K562 (cell line): ENCODE data around the gene FAM193A. TPM values are rescaled to one million over a fixed set of nuclear protein-coding genes. Genes with fewer than 3 reads are reported as not detected.

Experiments used
- ATAC-seq: fragments of 200-7000 bp; cut with Tn5 transposase; 3 replicates; pipeline ENCODE4 v1.9.1; 2020; ENCODE audit warnings: moderate library complexity
- BruUV-seq: library from RNA; stranded (reverse); fragments of 400-500 nt; replicated peaks from 2 replicates; lab custom pipeline; 2021; lab: Mats Ljungman, UMichigan
- CTCF ChIA-PET: fragments of 300-600 bp; formaldehyde crosslinking; extraction: SDS; loops from one replicate; lab custom pipeline; 2021; ENCODE audit warnings: low intra/inter-chr PET ratio; lab: Yijun Ruan, JAX
- POLR2A ChIA-PET: fragments of 300-600, 350-650 bp; sonication (Branson Sonifier 250); formaldehyde crosslinking; extraction: SDS; loops from one replicate; lab custom pipeline; 2021; ENCODE audit warnings: antibody characterized with exemption, inconsistent platforms; lab: Yijun Ruan, JAX
- DNase-seq, 4 experiments: peaks; one replicate each; pipeline versions ENCODE4 v3.0.0 to v3.0.0-alpha.2; 2011 to 2018; ENCODE audit warnings: low spot score in 3 of 4, mixed read lengths in 3 of 4; ENCODE audit errors: extremely low read depth in 1 of 4
- FAIRE-seq: peaks from 2 replicates; lab custom pipeline; 2011; peaks lifted over from hg19 to GRCh38; lab: Jason Lieb, UNC
- H2AFZ ChIP-seq: 2 replicates; pipeline ENCODE4 v1.6.0; 2011; ENCODE audit warnings: low read depth, low read length, control low read depth, inconsistent platforms
- H3K27ac ChIP-seq: fragments of 200-600 bp; 3 replicates; pipeline ENCODE4 v1.8.0; 2011; ENCODE audit warnings: low read depth, mild to moderate bottlenecking, control low read depth, inconsistent platforms, low read length, moderate library complexity, mixed read lengths; ENCODE audit errors: extremely low read depth
- H3K27me3 ChIP-seq, 2 experiments: fragments of 300-600 bp in 1 of 2; 2 replicates in 1 of 2; 3 replicates in 1 of 2; pipeline versions ENCODE4 v1.6.0 to v1.8.0; 2011; ENCODE audit warnings: inconsistent platforms in 2 of 2, low read length in 2 of 2, mild to moderate bottlenecking in 1 of 2, mixed read lengths in 1 of 2, moderate library complexity in 1 of 2; ENCODE audit not compliant: control insufficient read depth in 2 of 2, insufficient read depth in 2 of 2
- H3K36me3 ChIP-seq: fragments of 300-600 bp; 3 replicates; pipeline ENCODE4 v1.8.0; 2011; ENCODE audit warnings: mild to moderate bottlenecking, low read length, inconsistent platforms; ENCODE audit not compliant: control insufficient read depth, insufficient read depth
- H3K4me1 ChIP-seq, 2 experiments: fragments of 200-600 bp in 1 of 2; replicated peaks in 1 of 2; 2 replicates in 1 of 2; 3 replicates in 1 of 2; pipeline versions ENCODE4 v1.5.1 to v1.8.0; 2011; ENCODE audit warnings: inconsistent platforms in 2 of 2, low read length in 2 of 2, mild to moderate bottlenecking in 1 of 2, mixed read lengths in 1 of 2, moderate library complexity in 1 of 2; ENCODE audit not compliant: control insufficient read depth in 2 of 2, insufficient read depth in 2 of 2
- H3K4me2 ChIP-seq: 2 replicates; pipeline ENCODE4 v1.6.1; 2011; ENCODE audit warnings: low read length, control low read depth, inconsistent platforms, mixed read lengths; ENCODE audit not compliant: insufficient read depth
- H3K4me3 ChIP-seq: fragments of 200-600 bp; sonication (generic), shearing (Covaris generic); 2 replicates; pipeline ENCODE4 v1.5.1; 2016; ENCODE audit warnings: control low read depth, inconsistent platforms
- H3K79me2 ChIP-seq: fragments of 200-600 bp; 3 replicates; pipeline ENCODE4 v1.8.0; 2011; ENCODE audit warnings: low read length, inconsistent platforms; ENCODE audit not compliant: control insufficient read depth, insufficient read depth
- H3K9ac ChIP-seq, 2 experiments: 2 replicates each; pipeline versions ENCODE4 v1.6.0 to v1.6.1; 2011; ENCODE audit warnings: low read depth in 2 of 2, low read length in 2 of 2, control low read depth in 1 of 2, inconsistent platforms in 1 of 2, mild to moderate bottlenecking in 1 of 2, mixed read lengths in 1 of 2; ENCODE audit not compliant: insufficient read depth in 1 of 2
- H3K9me1 ChIP-seq: one replicate; pipeline ENCODE4 v1.6.0; 2011; ENCODE audit warnings: inconsistent platforms, mild to moderate bottlenecking, low read length, moderate library complexity; ENCODE audit not compliant: control insufficient read depth, insufficient read depth
- H3K9me3 ChIP-seq: replicated peaks from 2 replicates; pipeline ENCODE4 v1.5.1; 2011; ENCODE audit warnings: low read depth, low read length, inconsistent platforms; ENCODE audit not compliant: control insufficient read depth, insufficient read depth
- H4K20me1 ChIP-seq: replicated peaks from 2 replicates; pipeline ENCODE4 v1.6.1; 2011; ENCODE audit warnings: low read length, inconsistent platforms, mixed read lengths; ENCODE audit not compliant: control insufficient read depth, insufficient read depth
- BHLHE40 ChIP-seq: IDR thresholded peaks from 2 replicates; pipeline ENCODE4 v1.6.1; 2011; ENCODE audit warnings: low read length, improper control_type of control experiment
- CHD2 ChIP-seq: IDR thresholded peaks from 2 replicates; pipeline ENCODE4 v1.6.1; 2011; ENCODE audit warnings: low read depth, low read length
- CXXC5 ChIP-seq: fragments of 250-450 bp; sonication (Bioruptor Pico); IDR thresholded peaks from 2 replicates; pipeline ENCODE4 v1.8.0; 2022; ENCODE audit warnings: inconsistent platforms, mild to moderate bottlenecking, moderate library complexity
- ERF ChIP-seq: fragments of 450-650 bp; formaldehyde crosslinking; IDR thresholded peaks from 2 replicates; pipeline ENCODE4 v1.4.0; 2020; ENCODE audit warnings: mild to moderate bottlenecking, mixed read lengths
- HDAC6 ChIP-seq: IDR thresholded peaks from 2 replicates; pipeline ENCODE4 v1.6.1; 2012; ENCODE audit warnings: low read depth, mild to moderate bottlenecking, control low read depth, inconsistent platforms, low read length, moderate library complexity
- MTA3 ChIP-seq: fragments of 450-650 bp; formaldehyde crosslinking; IDR thresholded peaks from 2 replicates; pipeline ENCODE4 v1.6.1; 2017; ENCODE audit warnings: mild to moderate bottlenecking, borderline replicate concordance
- MTF1 ChIP-seq: fragments of 250-450 bp; sonication (Bioruptor Pico); IDR thresholded peaks from 2 replicates; pipeline ENCODE4 v1.9.0; 2021; ENCODE audit warnings: moderate library complexity, mild to moderate bottlenecking, inconsistent platforms, borderline replicate concordance
- PHF21A ChIP-seq: fragments of 450-650 bp; IDR thresholded peaks from 2 replicates; pipeline ENCODE4 v1.6.1; 2017; ENCODE audit warnings: low read depth, borderline replicate concordance
- SETDB1 ChIP-seq: IDR thresholded peaks from one replicate; pipeline ENCODE4 v1.6.1; 2012; ENCODE audit warnings: low read length, control low read depth, inconsistent platforms
- SRSF9 ChIP-seq: fragments of 200-400 bp; formaldehyde crosslinking; IDR thresholded peaks from 2 replicates; pipeline ENCODE4 v1.6.1; 2017; ENCODE audit warnings: low read depth, low read length, borderline replicate concordance
- ZEB2 ChIP-seq: fragments of 450-650 bp; IDR thresholded peaks from 2 replicates; pipeline ENCODE4 v1.6.1; 2016
- ZNF165 ChIP-seq: fragments of 250-450 bp; sonication (Bioruptor Pico); IDR thresholded peaks from 2 replicates; pipeline ENCODE4 v1.4.0; 2020; ENCODE audit warnings: borderline replicate concordance
- ZNF785 ChIP-seq: fragments of 250-450 bp; sonication (Bioruptor Pico); IDR thresholded peaks from 2 replicates; pipeline ENCODE4 v1.4.0; 2020; ENCODE audit warnings: mild to moderate bottlenecking
- ZNF79 ChIP-seq: fragments of 250-450 bp; sonication (Bioruptor Pico); IDR thresholded peaks from 2 replicates; pipeline ENCODE4 v1.4.0; 2020; ENCODE audit warnings: low read depth, mild to moderate bottlenecking, moderate library complexity
- WGBS: fragments of 100-300 bp; shearing (Covaris generic); methylation state at CpG from one replicate; pipeline ENCODE4 v1.1.6; 2016; ENCODE audit warnings: low coverage, mixed read lengths; ENCODE audit not compliant: insufficient coverage; ENCODE audit errors: missing lambda C conversion rate; 5-methylcytosine and 5-hydroxymethylcytosine counted together
- in situ Hi-C: fragments of 300-500 bp; cut with MboI; formaldehyde crosslinking; loops from 4 replicates; pipeline ENCODE4 v1.15.0; 2018; ENCODE audit warnings: inconsistent platforms, mixed read lengths
- intact Hi-C: fragments of 100-400 bp; cut with micrococcal nuclease; formaldehyde crosslinking; loops from 2 replicates; pipeline ENCODE4 v1.14.2; 2022
- polyA plus RNA-seq, 8 experiments: library from polyadenylated mRNA; depleted of rRNA in 4 of 8; stranded (reverse) in 5 of 8; unstranded in 3 of 8; fragments of >200 nt; fragmentation: Nextera tagmentation in 2 of 8; fragmentation: Illumina TruSeq in 1 of 8; extraction: Ambion mirVana in 2 of 8; extraction: Trizol in 1 of 8; gene quantifications; 2 replicates each; pipeline versions ENCODE4 v1.2.1 to v1.2.3, GENCODE V29; 2011 to 2014; ENCODE audit warnings: inconsistent platforms in 1 of 8, missing spikeins in 1 of 8
- total RNA-seq, 7 experiments: library from RNA; depleted of rRNA in 6 of 7; stranded (reverse); fragments of >200 nt in 6 of 7; fragmentation: Illumina TruSeq in 2 of 7; extraction: Trizol in 2 of 7; gene quantifications; 2 replicates each; pipeline versions ENCODE4 v1.2.1 to v1.2.3, GENCODE V29; 2011 to 2021; ENCODE audit warnings: low replicate concordance in 1 of 7
- TF ChIP-seq, protein P1 (sequence below): conservative IDR thresholded peaks from 2 replicates; pipeline ENCODE4 v1.6.1; 2011; ENCODE audit warnings: low read depth, mild to moderate bottlenecking, low read length; ENCODE audit not compliant: control insufficient read depth
- TF ChIP-seq, protein P2 (sequence below): sonication (generic); formaldehyde crosslinking; IDR thresholded peaks from 2 replicates; pipeline ENCODE4 v1.8.0; 2022; ENCODE audit warnings: mild to moderate bottlenecking, missing genetic modification reagents

The FAM193A gene
- total and polyA plus RNA-seq, 9 of the 15 experiments (the other 6 are each of a cell fraction or from before 2014, with no cell fraction given), result 0.46 to 24.6 (median 9.6) TPM

DNA sequence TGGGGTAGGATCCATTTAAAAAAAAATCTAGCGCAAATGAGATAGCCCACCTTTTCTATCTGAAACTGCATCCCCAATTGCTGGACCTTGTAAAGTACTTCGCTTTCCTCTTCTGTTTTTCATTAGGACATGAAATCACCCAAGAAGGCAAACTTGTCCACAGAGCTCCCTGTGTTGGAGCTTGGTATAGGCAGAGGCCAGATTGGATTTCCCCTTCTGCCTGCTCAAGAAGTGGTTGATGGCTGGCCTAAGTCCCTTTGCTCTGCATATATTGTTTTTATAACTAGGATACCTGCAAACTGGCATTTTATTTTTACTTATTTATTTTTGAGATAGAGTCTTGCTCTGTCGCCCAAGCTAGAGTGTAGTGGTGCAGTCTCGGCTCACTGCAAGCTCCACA is 39.1 kb upstream of the FAM193A start:
- H3K79me2 ChIP-seq, result peaks cover 35% of the 10 kb centered on the region
- H3K4me2 ChIP-seq, result no peak overlapping the region
- FAIRE-seq (no peak), ATAC-seq (no peak), DNase-seq (no peak)
- intact Hi-C loops (no loop called here), in situ Hi-C loops (no loop called here)
- BruUV-seq, result no TSS peak
- H4K20me1 ChIP-seq, result peaks cover 12% of the 10 kb centered on the region
- peaks cover 89% of the 10 kb centered on the region for H3K36me3 ChIP-seq
- WGBS, result 100% methylated on average over 4 of the region's 4 CpGs
- H2AFZ ChIP-seq, result no peak overlapping the region
- POLR2A ChIA-PET, result interaction anchor here (0.8 to 1.1 kb wide), 3 partner anchors 12 to 26 kb away, joined by 3 read pairs; no protein-coding TSS in a partner anchor
- H3K9ac ChIP-seq, result no peak overlapping the region
- H3K27ac ChIP-seq, result no peak overlapping the region
- CTCF ChIA-PET, result interaction anchor here (0.5 kb wide), 1 partner anchor 27 kb away, joined by 3 read pairs; no protein-coding TSS in a partner anchor
- TF ChIP-seq ERF (CRISPR knock-in tag) (no peak), ZNF785 (CRISPR knock-in tag) (no peak), BHLHE40 (no peak), MTA3 (no peak), MTF1 (CRISPR knock-in tag) (no peak), ZNF165 (no peak), SRSF9 (no peak), ZEB2 (no peak), HDAC6 (no peak), CXXC5 (CRISPR knock-in tag) (no peak), PHF21A (no peak), SETDB1 (no peak), ZNF79 (CRISPR knock-in tag) (no peak), CHD2 (no peak)
- TF ChIP-seq, protein P1, sequence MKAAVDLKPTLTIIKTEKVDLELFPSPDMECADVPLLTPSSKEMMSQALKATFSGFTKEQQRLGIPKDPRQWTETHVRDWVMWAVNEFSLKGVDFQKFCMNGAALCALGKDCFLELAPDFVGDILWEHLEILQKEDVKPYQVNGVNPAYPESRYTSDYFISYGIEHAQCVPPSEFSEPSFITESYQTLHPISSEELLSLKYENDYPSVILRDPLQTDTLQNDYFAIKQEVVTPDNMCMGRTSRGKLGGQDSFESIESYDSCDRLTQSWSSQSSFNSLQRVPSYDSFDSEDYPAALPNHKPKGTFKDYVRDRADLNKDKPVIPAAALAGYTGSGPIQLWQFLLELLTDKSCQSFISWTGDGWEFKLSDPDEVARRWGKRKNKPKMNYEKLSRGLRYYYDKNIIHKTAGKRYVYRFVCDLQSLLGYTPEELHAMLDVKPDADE, result no peak
- TF ChIP-seq, protein P2, sequence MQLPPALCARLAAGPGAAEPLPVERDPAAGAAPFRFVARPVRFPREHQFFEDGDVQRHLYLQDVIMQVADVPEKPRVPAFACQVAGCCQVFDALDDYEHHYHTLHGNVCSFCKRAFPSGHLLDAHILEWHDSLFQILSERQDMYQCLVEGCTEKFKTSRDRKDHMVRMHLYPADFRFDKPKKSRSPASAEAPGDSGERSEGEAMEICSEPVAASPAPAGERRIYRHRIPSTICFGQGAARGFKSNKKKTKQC (CRISPR knock-in tag), result no peak
- no peak overlapping the region for H3K4me3 ChIP-seq
- H3K9me1 ChIP-seq, result no peaks in the 10 kb centered on the region
- no peaks in the 10 kb centered on the region for H3K4me1 ChIP-seq
- H3K9me3 ChIP-seq, result no peaks in the 10 kb centered on the region
- H3K27me3 ChIP-seq, result no peaks in the 10 kb centered on the region
